HUDEP-2 (cell line): ENCODE data around the gene SETDB2.

Experiments used
- DNase-seq, 76 experiments: peaks; one replicate each; lab custom pipeline; 2025; ENCODE audit not compliant: unreplicated experiment in 76 of 76; lab: John Stamatoyannopoulos, UW

Gene SETDB2

GRCh38 chr13:49528161-49528560, 84.1 kb downstream of the SETDB2 start:
- DNase-seq, result no peak

GRCh38 chr13:49530457-49530856, 86.4 kb downstream of the SETDB2 start:
- peak in 33 of 76 experiments; percentile 1 to 65 (median 18) for DNase-seq

- no peak for DNase-seq
Measured at GRCh38 chr13:49532593-49532992, 88.5 kb downstream of the SETDB2 start.

GRCh38 chr13:49533011-49533410, 88.9 kb downstream of the SETDB2 start:
- DNase-seq, result no peak

- DNase-seq, result no peak
Measured at GRCh38 chr13:49533591-49534269, 89.7 kb downstream of the SETDB2 start.

- no peak for DNase-seq
Measured at GRCh38 chr13:49536144-49536873, 92.2 kb downstream of the SETDB2 start.

GRCh38 chr13:49538404-49538803, 94.3 kb downstream of the SETDB2 start:
- no peak for DNase-seq

- no peak for DNase-seq
Measured at GRCh38 chr13:49539313-49539712, 95.2 kb downstream of the SETDB2 start.

- DNase-seq, result no peak
Measured at GRCh38 chr13:49539746-49540145, 95.7 kb downstream of the SETDB2 start.

- no peak for DNase-seq
Measured at GRCh38 chr13:49540552-49540951, 96.5 kb downstream of the SETDB2 start.

GRCh38 chr13:49543656-49544055, 99.6 kb downstream of the SETDB2 start:
- DNase-seq, result no peak
